HEK293 (cell line): ENCODE data around the gene STON2.

ENCODE experiments used
- ZNF561 ChIP-seq: fragments of 450-650 bp; IDR thresholded peaks from 2 replicates; pipeline ENCODE4 v1.5.1; 2018; ENCODE audit warnings: missing biosample characterization, missing genetic modification characterization, borderline replicate concordance
- TF ChIP-seq, protein P1 (sequence below): fragments of 450-650 bp; formaldehyde crosslinking; IDR thresholded peaks from 2 replicates; pipeline ENCODE4 v1.5.1; 2016; ENCODE audit warnings: missing biosample characterization, missing genetic modification characterization

DNA sequence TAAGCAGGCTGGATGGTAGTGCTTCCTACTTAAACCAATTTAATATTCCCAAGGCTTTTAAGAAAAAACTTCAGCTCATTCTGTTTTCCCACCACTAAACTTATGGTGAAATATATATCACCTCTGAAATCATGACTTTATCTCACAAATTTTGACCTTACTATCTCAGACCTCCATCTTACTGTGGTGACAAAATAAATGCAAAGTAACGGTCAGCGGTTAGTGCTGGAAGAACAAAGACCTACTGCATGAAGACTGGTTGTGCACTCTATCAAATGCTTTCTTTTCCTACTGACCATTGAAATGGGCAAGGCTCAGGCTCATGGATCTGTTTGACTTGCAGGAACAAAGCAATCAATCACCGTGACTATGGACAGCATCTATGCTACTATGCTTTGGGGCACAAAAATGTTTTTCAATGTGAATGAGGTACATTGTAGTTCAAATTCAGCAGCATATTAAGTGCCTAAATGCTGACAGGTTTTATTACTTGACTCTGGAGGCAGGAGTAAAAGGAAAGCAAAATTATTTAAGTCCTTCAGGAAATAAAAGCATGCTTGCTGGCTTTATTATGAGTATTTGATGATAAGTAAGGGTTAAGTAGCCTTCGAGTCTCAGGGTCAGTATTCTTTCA, 136.2 kb downstream of the STON2 start:
- TF ChIP-seq, protein P1, sequence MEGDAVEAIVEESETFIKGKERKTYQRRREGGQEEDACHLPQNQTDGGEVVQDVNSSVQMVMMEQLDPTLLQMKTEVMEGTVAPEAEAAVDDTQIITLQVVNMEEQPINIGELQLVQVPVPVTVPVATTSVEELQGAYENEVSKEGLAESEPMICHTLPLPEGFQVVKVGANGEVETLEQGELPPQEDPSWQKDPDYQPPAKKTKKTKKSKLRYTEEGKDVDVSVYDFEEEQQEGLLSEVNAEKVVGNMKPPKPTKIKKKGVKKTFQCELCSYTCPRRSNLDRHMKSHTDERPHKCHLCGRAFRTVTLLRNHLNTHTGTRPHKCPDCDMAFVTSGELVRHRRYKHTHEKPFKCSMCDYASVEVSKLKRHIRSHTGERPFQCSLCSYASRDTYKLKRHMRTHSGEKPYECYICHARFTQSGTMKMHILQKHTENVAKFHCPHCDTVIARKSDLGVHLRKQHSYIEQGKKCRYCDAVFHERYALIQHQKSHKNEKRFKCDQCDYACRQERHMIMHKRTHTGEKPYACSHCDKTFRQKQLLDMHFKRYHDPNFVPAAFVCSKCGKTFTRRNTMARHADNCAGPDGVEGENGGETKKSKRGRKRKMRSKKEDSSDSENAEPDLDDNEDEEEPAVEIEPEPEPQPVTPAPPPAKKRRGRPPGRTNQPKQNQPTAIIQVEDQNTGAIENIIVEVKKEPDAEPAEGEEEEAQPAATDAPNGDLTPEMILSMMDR (tag by site-specific recombination): no peak
- TF ChIP-seq ZNF561 (tag by site-specific recombination): no peak
